Measurements from ENCODE around the gene PRPS2. TPM values are rescaled to one million over a fixed set of nuclear protein-coding genes. Genes with fewer than 3 reads are reported as not detected.

PRPS2 gene
- total RNA-seq, 2 experiments from 2014 or later, result 171 to 180 TPM

DNA sequence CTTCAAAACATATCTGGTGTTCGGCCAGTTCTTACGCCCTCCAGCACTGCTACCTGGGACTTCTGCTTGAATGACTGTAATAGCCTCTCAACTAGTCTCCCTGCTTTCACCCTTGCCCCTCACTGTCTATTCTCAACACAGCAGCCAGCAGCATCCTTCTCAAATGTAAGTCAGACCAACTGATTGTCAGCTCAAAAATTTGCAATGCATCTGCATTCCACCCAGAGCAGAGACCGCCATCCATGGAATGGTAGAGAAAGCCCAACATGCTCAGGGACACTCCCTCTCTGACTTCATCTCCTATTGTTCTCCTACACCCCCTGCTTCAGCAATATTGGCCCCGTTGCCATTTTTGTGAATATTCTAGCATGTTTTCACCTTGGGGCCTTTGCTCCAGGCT lies 81.5 kb downstream of the PRPS2 start:
- H3K27ac Mint-ChIP-seq, result no peak overlapping the region
- DNase-seq, result no peak
- peaks cover 4% of the 10 kb centered on the region for H3K4me1 Mint-ChIP-seq (ENCODE audit: low read depth)
- H3K9me3 Mint-ChIP-seq, result no peaks in the 10 kb centered on the region
- no peaks in the 10 kb centered on the region for H3K36me3 Mint-ChIP-seq (ENCODE audit: low read depth)
- no peak overlapping the region for H3K4me3 Mint-ChIP-seq
- CTCF ChIA-PET, result interaction anchor here (0.7 kb wide), 1 partner anchor 1360 kb away, joined by 3 read pairs; no protein-coding TSS in a partner anchor
- intact Hi-C loops (cut with micrococcal nuclease), result no loop called here
- no peaks in the 10 kb centered on the region for H3K27me3 Mint-ChIP-seq (ENCODE audit: low read depth)

Other genes starting within 250 kb of the PRPS2 start
- under 1 TPM; 0.07 to 0.21 TPM for gene TLR7, start 75.7 kb downstream of the PRPS2 start, total RNA-seq
- gene TLR8, start 115.2 kb downstream of the PRPS2 start, total RNA-seq, result not detected
- gene TMSB4X, start 183.7 kb downstream of the PRPS2 start, total RNA-seq, result 1,000 to 10,000 TPM; 5,535 to 5,691 TPM